ENCODE data around the gene LATS2.

DNA sequence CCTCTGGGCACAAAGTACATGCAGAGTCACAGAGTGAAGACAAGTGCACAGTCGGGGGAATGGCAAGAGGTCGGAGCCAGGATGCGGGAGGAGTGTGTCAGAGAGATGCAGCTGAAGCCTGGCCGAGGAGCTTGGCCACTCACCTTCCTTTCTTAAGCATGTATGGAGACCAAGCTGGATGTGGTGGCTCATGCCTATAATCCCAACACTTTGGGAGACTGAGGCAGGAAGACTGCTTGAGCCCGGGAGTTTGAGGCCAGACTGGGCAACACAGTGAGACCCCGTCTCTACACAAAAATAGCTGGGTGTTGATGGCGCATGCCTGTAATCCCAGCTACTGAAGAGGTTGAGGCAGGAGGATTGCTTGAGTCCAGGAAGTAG, 67.0 kb downstream of the LATS2 start:
- TF ChIP-seq, protein P1, sequence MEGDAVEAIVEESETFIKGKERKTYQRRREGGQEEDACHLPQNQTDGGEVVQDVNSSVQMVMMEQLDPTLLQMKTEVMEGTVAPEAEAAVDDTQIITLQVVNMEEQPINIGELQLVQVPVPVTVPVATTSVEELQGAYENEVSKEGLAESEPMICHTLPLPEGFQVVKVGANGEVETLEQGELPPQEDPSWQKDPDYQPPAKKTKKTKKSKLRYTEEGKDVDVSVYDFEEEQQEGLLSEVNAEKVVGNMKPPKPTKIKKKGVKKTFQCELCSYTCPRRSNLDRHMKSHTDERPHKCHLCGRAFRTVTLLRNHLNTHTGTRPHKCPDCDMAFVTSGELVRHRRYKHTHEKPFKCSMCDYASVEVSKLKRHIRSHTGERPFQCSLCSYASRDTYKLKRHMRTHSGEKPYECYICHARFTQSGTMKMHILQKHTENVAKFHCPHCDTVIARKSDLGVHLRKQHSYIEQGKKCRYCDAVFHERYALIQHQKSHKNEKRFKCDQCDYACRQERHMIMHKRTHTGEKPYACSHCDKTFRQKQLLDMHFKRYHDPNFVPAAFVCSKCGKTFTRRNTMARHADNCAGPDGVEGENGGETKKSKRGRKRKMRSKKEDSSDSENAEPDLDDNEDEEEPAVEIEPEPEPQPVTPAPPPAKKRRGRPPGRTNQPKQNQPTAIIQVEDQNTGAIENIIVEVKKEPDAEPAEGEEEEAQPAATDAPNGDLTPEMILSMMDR (IDR thresholded peaks at IDR 0.05): no peak
- TF ChIP-seq POLR2A (IDR thresholded peaks at IDR 0.05; ENCODE audit: low read depth): no peak
- TF ChIP-seq POLR2AphosphoS5 (IDR thresholded peaks at IDR 0.05): no peak

Data from esophagus muscularis mucosa (tissue), 3 donors.